Measurements from ENCODE around the gene RTTN. TPM values are rescaled to one million over a fixed set of nuclear protein-coding genes. Genes with fewer than 3 reads are reported as not detected.

The RTTN gene
- total RNA-seq, 1 experiment from 2014 or later = 16.9 TPM

- intact Hi-C loops (cut with micrococcal nuclease; ENCODE audit: unreplicated experiment) (loop anchor here (5.0 kb wide), 1 partner anchor 1239 kb away; no protein-coding TSS in a partner anchor), in situ Hi-C loops (cut with HindIII; ENCODE audit: low pct_unique_long_range_greater_than_20kb, low sequenced_read_pairs) (no loop called here)
- no peak for ATAC-seq
- no peak for TF ChIP-seq TCF7L2 (IDR thresholded peaks at IDR 0.05; ENCODE audit: low read depth, low read length)
- TF ChIP-seq REST (IDR thresholded peaks at IDR 0.05; ENCODE audit: insufficient read depth in 1 of 2, low read depth in 2 of 2, low read length in 1 of 2) = no peak
- TF ChIP-seq CTCF (IDR thresholded peaks at IDR 0.05) = no peak
- no peak for TF ChIP-seq POLR2AphosphoS5 (IDR thresholded peaks at IDR 0.05; ENCODE audit: low read depth, low read length)
- TF ChIP-seq SIN3A (IDR thresholded peaks at IDR 0.05; ENCODE audit: borderline replicate concordance, insufficient read depth, low read depth, low read length) = no peak
- Histone ChIP-seq H3K4me3 (ENCODE audit: low read depth in 2 of 2, low read length in 2 of 2) (no peak overlapping the region), H3K4me1 (ENCODE audit: control insufficient read depth, insufficient read depth, low read length) (no peaks in the 10 kb centered on the region; the same call in 1 of the 2 replicates), H3K27ac (ENCODE audit: low read length) (no peak overlapping the region), H3K9me3 (ENCODE audit: control insufficient read depth, insufficient read depth, low read depth, low read length) (no peaks in the 10 kb centered on the region), H3K36me3 (ENCODE audit: control insufficient read depth, insufficient read depth, low read length) (no peaks in the 10 kb centered on the region; the same call in 1 of the 2 replicates), H3K27me3 (ENCODE audit: control insufficient read depth, insufficient read depth, low read length) (no peaks in the 10 kb centered on the region)
- BruUV-seq (replicated peaks) = no TSS peak
- POLR2A ChIA-PET = no interaction called here
- CTCF ChIA-PET = interaction anchor here (0.7 kb wide), 1 partner anchor 62 kb away, joined by 5 read pairs; no protein-coding TSS in a partner anchor
- DNase-seq (ENCODE audit: low read depth, low spot score) = no peak
These were observed 119.4 kb downstream of the RTTN start for GRCh38 chr18:70086085-70086484.

GRCh38 chr18:70085641-70086040 lies 119.8 kb downstream of the RTTN start:
- no peak for TF ChIP-seq SIN3A (IDR thresholded peaks at IDR 0.05; ENCODE audit: borderline replicate concordance, insufficient read depth, low read depth, low read length)
- TF ChIP-seq TCF7L2 (IDR thresholded peaks at IDR 0.05; ENCODE audit: low read depth, low read length) = no peak
- no peak for TF ChIP-seq REST (IDR thresholded peaks at IDR 0.05; ENCODE audit: insufficient read depth in 1 of 2, low read depth in 2 of 2, low read length in 1 of 2)
- no peak for TF ChIP-seq POLR2AphosphoS5 (IDR thresholded peaks at IDR 0.05; ENCODE audit: low read depth, low read length)
- TF ChIP-seq CTCF (IDR thresholded peaks at IDR 0.05) = no peak
- H3K36me3 ChIP-seq (ENCODE audit: control insufficient read depth, insufficient read depth, low read length) = no peaks in the 10 kb centered on the region; the same call in 1 of the 2 replicates
- no peaks in the 10 kb centered on the region; the same call in 1 of the 2 replicates for H3K4me1 ChIP-seq (ENCODE audit: control insufficient read depth, insufficient read depth, low read length)
- DNase-seq (ENCODE audit: low read depth, low spot score) (no peak), ATAC-seq (no peak)
- in situ Hi-C loops (cut with HindIII; ENCODE audit: low pct_unique_long_range_greater_than_20kb, low sequenced_read_pairs) (no loop called here), intact Hi-C loops (cut with micrococcal nuclease; ENCODE audit: unreplicated experiment) (loop anchor here (5.0 kb wide), 1 partner anchor 1238 kb away; no protein-coding TSS in a partner anchor)
- H3K27ac ChIP-seq (ENCODE audit: low read length) = no peak overlapping the region
- POLR2A ChIA-PET = no interaction called here
- no TSS peak for BruUV-seq (replicated peaks)
- no peak overlapping the region for H3K4me3 ChIP-seq (ENCODE audit: low read depth in 2 of 2, low read length in 2 of 2)
- CTCF ChIA-PET = no interaction called here
- no peaks in the 10 kb centered on the region for H3K9me3 ChIP-seq (ENCODE audit: control insufficient read depth, insufficient read depth, low read depth, low read length)
- no peaks in the 10 kb centered on the region for H3K27me3 ChIP-seq (ENCODE audit: control insufficient read depth, insufficient read depth, low read length)
